HFF-Myc (cell line): ENCODE measurements around the gene FGF8.

ENCODE experiments used
- DNase-seq: peaks from one replicate; pipeline ENCODE4 v3.0.0-alpha.2; 2011; ENCODE audit warnings: low read depth; ENCODE audit errors: extremely low read depth
- H3K4me3 ChIP-seq: replicated peaks from 2 replicates; pipeline ENCODE4 v1.5.1; 2011; ENCODE audit warnings: low read depth, mild to moderate bottlenecking, control low read depth, low read length
- CTCF ChIP-seq: IDR thresholded peaks from 2 replicates; pipeline ENCODE4 v1.5.1; 2012; ENCODE audit warnings: mild to moderate bottlenecking, low read depth, low read length, control low read depth; ENCODE audit errors: missing control alignments

Gene FGF8, protein sequence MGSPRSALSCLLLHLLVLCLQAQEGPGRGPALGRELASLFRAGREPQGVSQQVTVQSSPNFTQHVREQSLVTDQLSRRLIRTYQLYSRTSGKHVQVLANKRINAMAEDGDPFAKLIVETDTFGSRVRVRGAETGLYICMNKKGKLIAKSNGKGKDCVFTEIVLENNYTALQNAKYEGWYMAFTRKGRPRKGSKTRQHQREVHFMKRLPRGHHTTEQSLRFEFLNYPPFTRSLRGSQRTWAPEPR

DNA sequence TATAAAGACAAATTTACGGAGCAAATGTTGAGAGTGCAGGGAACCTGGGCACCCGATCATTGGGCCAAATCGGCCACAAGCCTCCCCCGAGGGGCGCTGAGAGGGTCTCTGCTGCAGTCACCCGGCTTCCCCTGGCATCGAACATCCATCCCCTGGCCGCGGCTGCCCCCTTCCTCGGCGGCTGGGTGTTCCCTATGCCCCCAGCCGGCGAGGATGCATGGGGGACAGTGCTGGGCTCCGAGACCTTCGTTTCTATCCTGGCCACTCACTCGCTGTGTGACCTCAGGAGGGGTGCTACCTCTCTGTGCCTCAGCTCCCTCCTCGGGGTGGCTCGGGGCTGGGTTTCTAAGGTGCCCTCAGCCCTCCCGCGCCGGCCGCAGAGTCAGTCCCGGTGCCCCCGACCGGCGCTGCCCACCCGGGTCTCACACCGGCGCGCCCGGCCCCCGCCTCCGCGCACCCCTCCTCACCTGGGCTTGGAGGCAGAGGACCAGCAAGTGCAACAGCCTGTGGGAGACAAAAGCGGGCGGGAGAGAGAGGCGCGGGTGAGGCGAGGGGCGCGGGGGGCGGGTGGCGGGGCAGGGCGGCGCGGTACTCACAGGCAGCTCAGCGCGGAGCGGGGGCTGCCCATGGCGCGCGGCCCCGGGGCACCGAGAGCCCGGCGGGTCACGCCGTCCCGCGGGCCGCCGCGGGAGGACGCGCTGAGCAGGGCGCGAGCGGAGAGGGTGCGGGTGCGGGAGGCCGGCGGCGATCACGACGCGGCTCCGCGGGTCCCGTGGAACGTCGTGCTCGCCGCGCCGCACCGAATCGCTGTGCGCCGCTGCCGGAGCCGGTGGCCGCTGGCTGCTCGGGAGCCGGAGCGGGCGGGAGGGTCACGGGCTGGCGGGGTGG lies at the start of gene FGF8:
Gene FGF8, minus strand, starts transcription at position 842 of the 888 bp plus-strand sequence. Its CDS starts 214 bp downstream, at position 628.
- no peak within 1 kb of the TSS for H3K4me3 ChIP-seq
- TF ChIP-seq CTCF = no peak
- no peak for DNase-seq

DNA sequence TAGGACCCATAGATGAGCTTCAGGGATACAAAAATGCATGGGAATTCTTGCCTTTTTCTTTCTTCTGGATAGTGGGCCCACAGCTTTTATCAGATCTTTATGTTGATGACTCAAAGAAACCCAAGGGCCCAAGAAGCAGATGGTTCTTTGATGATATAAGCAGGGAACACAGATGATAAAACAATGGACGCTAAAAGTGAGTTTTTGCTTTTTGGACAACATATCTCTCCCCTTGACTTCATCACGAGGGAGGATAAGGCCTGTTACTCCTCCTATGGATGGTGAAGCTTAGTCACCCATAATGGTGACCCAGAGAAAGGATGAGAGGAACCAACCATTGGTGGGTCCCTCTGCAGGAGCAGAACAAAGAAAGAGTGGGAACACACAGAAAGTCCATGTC lies 48.8 kb upstream of the FGF8 start:
- no peak for DNase-seq
- no peak for TF ChIP-seq CTCF
- no peak overlapping the region for H3K4me3 ChIP-seq

DNA sequence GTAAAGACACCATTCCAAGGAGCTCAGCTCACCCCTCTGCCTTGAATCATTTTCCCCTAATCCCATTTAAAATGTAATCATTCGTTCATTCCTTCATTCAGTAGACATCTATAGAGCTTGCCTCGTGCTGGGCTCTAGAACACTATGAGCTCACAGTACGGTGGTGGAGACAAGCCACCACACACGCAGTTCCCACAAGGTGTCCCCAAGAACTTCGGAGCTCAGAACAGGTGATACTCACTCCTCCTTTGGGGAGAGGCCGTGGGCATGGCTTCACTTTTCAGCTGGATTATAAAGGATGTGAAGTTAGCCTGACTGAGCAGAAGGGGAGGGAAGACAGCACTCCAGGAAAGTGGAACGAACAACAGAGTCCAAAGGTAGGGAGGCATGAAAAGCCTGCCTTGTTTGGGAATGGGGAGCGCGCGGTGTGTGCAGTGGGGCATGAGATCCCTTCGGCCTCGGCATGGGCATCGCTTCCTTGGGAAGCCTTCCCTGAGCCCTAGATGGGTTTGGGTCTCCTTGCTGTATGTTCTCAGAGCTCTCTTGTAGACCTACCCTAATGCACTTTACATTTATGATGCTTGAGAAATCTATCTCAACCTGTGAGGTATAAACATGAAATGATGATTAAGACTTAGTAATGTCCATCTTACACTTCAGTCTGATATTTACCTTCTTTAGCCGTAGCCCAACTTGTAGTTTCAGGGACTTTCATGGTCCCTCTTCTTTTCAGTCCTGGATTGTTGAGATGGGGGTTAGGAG lies 43.1 kb upstream of the FGF8 start:
- TF ChIP-seq CTCF = no peak
- DNase-seq = no peak
- peak overlapping the region; percentile 96 for H3K4me3 ChIP-seq

- DNase-seq = peak; percentile 100
- H3K4me3 ChIP-seq = peak within 1 kb of the TSS; percentile 96
- no peak for TF ChIP-seq CTCF
Measured at GRCh38 chr10:101818119-101818871, 42.4 kb upstream of the FGF8 start, which contains the start of gene OGA. Gene OGA, minus strand, starts transcription at chr10:101818444. Its CDS starts 422 bp downstream, at chr10:101818022.

- H3K4me3 ChIP-seq = peak overlapping the region; percentile 96
- DNase-seq = peak; percentile 85
- TF ChIP-seq CTCF = no peak
Measured at GRCh38 chr10:101817337-101818118, 41.6 kb upstream of the FGF8 start.

DNA sequence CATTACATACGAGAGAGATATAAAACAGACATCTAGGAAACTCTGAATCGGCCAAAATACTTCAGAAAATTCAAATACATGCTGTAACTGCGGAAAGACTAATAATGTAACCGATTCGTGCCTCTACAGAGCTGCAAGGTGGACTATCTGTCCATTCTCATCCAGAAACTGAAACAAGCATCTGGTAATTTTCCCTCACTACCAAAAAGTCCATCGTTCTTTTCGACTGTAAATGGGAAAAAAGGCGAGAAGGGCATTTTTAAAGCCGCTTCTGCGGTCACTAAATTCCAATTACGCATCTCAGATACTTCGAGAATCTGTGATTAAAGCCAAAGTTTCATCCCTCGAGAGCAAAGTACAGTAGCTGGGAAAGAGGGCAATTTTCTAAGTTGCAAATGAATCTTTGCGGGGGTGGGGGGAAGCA lies 41.0 kb upstream of the FGF8 start:
- H3K4me3 ChIP-seq = peak overlapping the region; percentile 96
- no peak for DNase-seq
- no peak for TF ChIP-seq CTCF
